Left ventricle myocardium inferior (tissue), 1 donor: ENCODE measurements around the gene IGF2R. TPM values are rescaled to one million over a fixed set of nuclear protein-coding genes. Genes with fewer than 3 reads are reported as not detected.

Experiments used
- DNase-seq: peaks from one replicate; pipeline ENCODE4 v3.0.0-alpha.2; 2020
- H3K27ac ChIP-seq: fragments of 200-600 bp; replicated peaks from 2 replicates; pipeline ENCODE4 v1.8.0; 2021
- H3K27me3 ChIP-seq: fragments of 200-600 bp; 2 replicates; pipeline ENCODE4 v1.8.0; 2021; ENCODE audit warnings: low read depth
- H3K36me3 ChIP-seq: fragments of 200-600 bp; 2 replicates; pipeline ENCODE4 v1.8.0; 2021
- H3K4me1 ChIP-seq: fragments of 200-600 bp; 2 replicates; pipeline ENCODE4 v1.8.0; 2021
- H3K4me3 ChIP-seq: fragments of 200-600 bp; 2 replicates; pipeline ENCODE4 v1.8.0; 2021; ENCODE audit warnings: mild to moderate bottlenecking, moderate library complexity
- H3K9me3 ChIP-seq: fragments of 200-600 bp; replicated peaks from 2 replicates; pipeline ENCODE4 v1.8.0; 2021
- intact Hi-C: fragments of 100-400 bp; cut with micrococcal nuclease; formaldehyde crosslinking; loops from one replicate; pipeline ENCODE4 v1.11.0; 2022
- total RNA-seq: library from RNA; stranded (reverse); fragmentation: NEBNext Ultra II Directional; extraction: Animal tissue kit (Norgen Biotek cat#: 25700); gene quantifications from one replicate; pipeline ENCODE4 v1.2.1, GENCODE V29; 2021
- TF ChIP-seq, protein P1 (sequence below): fragments of 200-600 bp; IDR thresholded peaks from 2 replicates; pipeline ENCODE4 v1.8.0; 2021; ENCODE audit warnings: antibody characterized with exemption, mild to moderate bottlenecking, borderline replicate concordance
- donor health status: DM: no; HTN: yes; CAD: no; lungs with severe emphysema.

The IGF2R gene
- total RNA-seq, 1 donor from 2014 or later = 66.8 TPM

DNA sequence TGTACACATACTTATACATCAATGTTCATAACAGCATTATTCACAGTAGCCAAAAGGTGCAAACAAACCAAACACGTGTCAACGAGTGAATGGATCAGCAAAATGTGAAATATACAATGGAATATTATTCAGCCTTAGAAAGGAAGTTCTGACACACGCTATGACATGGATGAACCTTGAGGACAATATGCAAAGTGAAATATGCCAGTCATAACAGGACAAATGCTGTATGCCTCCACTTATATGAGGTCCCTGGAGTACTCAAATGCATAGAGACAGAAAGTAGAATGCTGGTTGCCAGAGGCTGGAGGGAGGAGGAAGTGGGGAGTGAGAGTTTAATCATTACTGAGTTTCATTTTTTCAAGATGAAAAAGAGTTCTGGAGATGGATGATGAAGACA is 37.8 kb upstream of the IGF2R start:
- TF ChIP-seq, protein P1, sequence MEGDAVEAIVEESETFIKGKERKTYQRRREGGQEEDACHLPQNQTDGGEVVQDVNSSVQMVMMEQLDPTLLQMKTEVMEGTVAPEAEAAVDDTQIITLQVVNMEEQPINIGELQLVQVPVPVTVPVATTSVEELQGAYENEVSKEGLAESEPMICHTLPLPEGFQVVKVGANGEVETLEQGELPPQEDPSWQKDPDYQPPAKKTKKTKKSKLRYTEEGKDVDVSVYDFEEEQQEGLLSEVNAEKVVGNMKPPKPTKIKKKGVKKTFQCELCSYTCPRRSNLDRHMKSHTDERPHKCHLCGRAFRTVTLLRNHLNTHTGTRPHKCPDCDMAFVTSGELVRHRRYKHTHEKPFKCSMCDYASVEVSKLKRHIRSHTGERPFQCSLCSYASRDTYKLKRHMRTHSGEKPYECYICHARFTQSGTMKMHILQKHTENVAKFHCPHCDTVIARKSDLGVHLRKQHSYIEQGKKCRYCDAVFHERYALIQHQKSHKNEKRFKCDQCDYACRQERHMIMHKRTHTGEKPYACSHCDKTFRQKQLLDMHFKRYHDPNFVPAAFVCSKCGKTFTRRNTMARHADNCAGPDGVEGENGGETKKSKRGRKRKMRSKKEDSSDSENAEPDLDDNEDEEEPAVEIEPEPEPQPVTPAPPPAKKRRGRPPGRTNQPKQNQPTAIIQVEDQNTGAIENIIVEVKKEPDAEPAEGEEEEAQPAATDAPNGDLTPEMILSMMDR = no peak
- Histone ChIP-seq H3K27me3 (no peaks in the 10 kb centered on the region), H3K4me3 (no peak overlapping the region), H3K36me3 (no peaks in the 10 kb centered on the region), H3K4me1 (peaks cover 12% of the 10 kb centered on the region), H3K27ac (no peak overlapping the region), H3K9me3 (peaks cover 7% of the 10 kb centered on the region)
- intact Hi-C loops = no loop called here
- DNase-seq = no peak

DNA sequence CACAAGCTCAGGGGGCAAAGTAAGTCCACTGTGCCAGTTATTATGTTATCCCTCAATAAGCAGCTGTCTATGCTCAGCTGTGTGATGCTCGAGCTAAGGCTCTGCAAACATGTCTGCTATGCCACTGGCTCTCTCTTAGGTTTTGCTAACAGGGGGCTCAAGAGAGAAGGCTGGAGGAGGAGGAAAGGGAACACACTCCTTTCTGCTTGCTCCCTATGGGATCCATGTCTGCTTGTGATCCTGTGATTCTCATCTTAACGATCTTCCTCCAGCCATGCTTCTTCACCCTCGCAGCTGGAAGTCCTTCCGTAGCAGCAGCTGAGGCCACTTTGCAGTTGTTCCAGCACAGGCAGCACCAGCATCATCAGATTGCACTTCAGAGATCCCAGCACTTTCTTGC is 37.0 kb upstream of the IGF2R start:
- Histone ChIP-seq H3K27ac (no peak overlapping the region), H3K36me3 (no peaks in the 10 kb centered on the region), H3K9me3 (peaks cover 7% of the 10 kb centered on the region), H3K4me1 (peaks cover 12% of the 10 kb centered on the region), H3K4me3 (no peak overlapping the region), H3K27me3 (no peaks in the 10 kb centered on the region)
- DNase-seq = no peak
- TF ChIP-seq, protein P1 = no peak
- intact Hi-C loops = no loop called here

- TF ChIP-seq, protein P1 = no peak
- intact Hi-C loops = no loop called here
- Histone ChIP-seq H3K9me3 (peaks cover 7% of the 10 kb centered on the region), H3K36me3 (no peaks in the 10 kb centered on the region), H3K4me1 (peaks cover 12% of the 10 kb centered on the region), H3K27me3 (no peaks in the 10 kb centered on the region), H3K4me3 (no peak overlapping the region), H3K27ac (no peak overlapping the region)
- no peak for DNase-seq
These were observed 35.8 kb upstream of the IGF2R start for GRCh38 chr6:159933077-159933476.

- Histone ChIP-seq H3K9me3 (peaks cover 7% of the 10 kb centered on the region), H3K36me3 (no peaks in the 10 kb centered on the region), H3K4me1 (peaks cover 9% of the 10 kb centered on the region), H3K27ac (no peak overlapping the region), H3K27me3 (no peaks in the 10 kb centered on the region), H3K4me3 (no peak overlapping the region)
- no peak for DNase-seq
- intact Hi-C loops = no loop called here
- TF ChIP-seq, protein P1 = no peak
These were observed 34.7 kb upstream of the IGF2R start for GRCh38 chr6:159934181-159934580.

DNA sequence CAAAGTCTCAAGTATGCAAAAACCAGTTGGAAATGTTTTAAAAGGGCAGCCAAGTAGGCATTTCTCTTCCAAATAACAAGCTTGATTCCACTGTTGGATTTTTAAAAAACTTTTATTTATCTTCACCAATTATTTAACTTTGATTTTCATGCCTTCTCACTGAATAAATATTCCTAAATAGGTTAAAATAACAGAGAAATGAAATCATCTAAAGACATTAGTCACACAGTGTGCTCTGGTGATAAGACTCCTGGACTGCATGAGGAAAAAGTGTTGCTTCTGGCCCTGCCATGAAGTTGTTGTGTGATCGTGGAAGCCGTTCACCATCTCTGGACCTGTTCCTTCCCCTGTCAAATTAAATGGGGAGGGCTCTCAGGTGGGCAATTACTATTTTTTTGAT is 33.8 kb upstream of the IGF2R start:
- TF ChIP-seq, protein P1 = no peak
- Histone ChIP-seq H3K36me3 (no peaks in the 10 kb centered on the region), H3K27me3 (no peaks in the 10 kb centered on the region), H3K4me3 (no peak overlapping the region), H3K4me1 (peaks cover 6% of the 10 kb centered on the region), H3K27ac (no peak overlapping the region), H3K9me3 (peaks cover 7% of the 10 kb centered on the region)
- intact Hi-C loops = no loop called here
- DNase-seq = no peak

DNA sequence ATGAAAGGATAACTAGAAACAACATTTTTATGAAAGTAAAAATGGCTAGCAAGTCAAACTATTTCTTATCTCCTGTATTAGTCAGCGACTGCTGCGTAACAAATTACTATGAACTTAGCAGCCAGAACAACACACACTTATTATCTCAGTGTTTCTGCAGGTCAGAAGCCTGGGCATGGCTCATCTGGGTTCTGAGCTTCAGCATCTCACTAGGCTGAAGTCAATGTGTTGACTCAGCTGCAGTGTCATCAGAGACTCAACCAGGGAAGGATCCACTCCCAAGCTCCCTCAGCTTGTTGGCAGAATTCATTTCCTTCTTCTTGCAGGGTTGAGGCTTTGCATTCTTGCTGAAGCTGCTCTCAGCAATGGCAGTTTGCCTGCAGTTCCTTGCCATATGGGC is 33.2 kb upstream of the IGF2R start:
- Histone ChIP-seq H3K4me3 (no peak overlapping the region), H3K27ac (no peak overlapping the region), H3K9me3 (peaks cover 7% of the 10 kb centered on the region), H3K4me1 (peaks cover 10% of the 10 kb centered on the region), H3K27me3 (no peaks in the 10 kb centered on the region), H3K36me3 (no peaks in the 10 kb centered on the region)
- TF ChIP-seq, protein P1 = no peak
- intact Hi-C loops = no loop called here
- DNase-seq = no peak
